Measurements from ENCODE around the gene POLR3GL.

GRCh38 chr1:145999321-146000024 lies 35.0 kb downstream of the POLR3GL start:
- no peak for TF ChIP-seq POLR2AphosphoS5 (IDR thresholded peaks at IDR 0.05)
- TF ChIP-seq CTCF (IDR thresholded peaks at IDR 0.05; ENCODE audit: poor library complexity, severe bottlenecking), result no peak
- no peak for TF ChIP-seq RAD21 (conservative IDR thresholded peaks at IDR 0.05)
- no peak for TF ChIP-seq EP300 (conservative IDR thresholded peaks at IDR 0.05; ENCODE audit: poor library complexity, severe bottlenecking)
- no peak for TF ChIP-seq EZH2 (IDR thresholded peaks at IDR 0.05; ENCODE audit: borderline replicate concordance, insufficient read depth, low read length, poor library complexity, severe bottlenecking)
- no peak for TF ChIP-seq MXI1 (conservative IDR thresholded peaks at IDR 0.05; ENCODE audit: poor library complexity, severe bottlenecking)
- no peak for TF ChIP-seq REST (IDR thresholded peaks at IDR 0.05; ENCODE audit: borderline replicate concordance)
- TF ChIP-seq TAF1 (IDR thresholded peaks at IDR 0.05; ENCODE audit: low read depth), result no peak
